ENCODE results near the gene MPPED1. TPM values are rescaled to one million over a fixed set of nuclear protein-coding genes. Genes with fewer than 3 reads are reported as not detected.

MPPED1 gene
- total RNA-seq, 1 experiment from 2014 or later: 0.28 TPM

DNA sequence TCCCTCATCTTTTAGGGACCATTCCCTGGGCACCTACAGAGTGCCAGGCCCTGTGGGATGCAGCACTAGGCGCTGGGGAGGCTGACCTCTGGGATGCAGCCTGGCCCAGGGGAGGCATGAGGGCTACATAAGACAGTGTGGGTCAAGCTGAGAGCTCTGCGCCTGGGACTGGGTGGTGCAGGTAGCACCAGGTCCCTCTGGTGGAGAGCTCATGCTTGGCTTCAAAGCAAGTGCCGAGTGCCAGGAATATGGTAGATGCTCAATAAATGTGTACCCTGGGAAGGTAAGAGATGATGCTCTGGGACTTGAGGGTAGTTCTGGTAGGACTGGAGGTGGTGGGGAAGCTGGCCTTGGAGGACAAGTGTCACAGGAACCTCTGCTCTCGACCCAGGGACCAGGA is 2.0 kb upstream of the MPPED1 start:
- H2BK120ac ChIP-seq (ENCODE audit: low read depth, low read length, poor library complexity, severe bottlenecking): no peak overlapping the region
- H3K4me1 ChIP-seq (ENCODE audit: insufficient read depth, low read length): no peaks in the 10 kb centered on the region
- no peak overlapping the region for H3K9ac ChIP-seq (ENCODE audit: extremely low read depth, insufficient read length, low read length)
- H3K79me1 ChIP-seq (ENCODE audit: insufficient read depth, low read depth, low read length, poor library complexity, severe bottlenecking): no peaks in the 10 kb centered on the region
- H3K23me2 ChIP-seq (ENCODE audit: insufficient read length, low read depth, low read length, poor library complexity, severe bottlenecking): no peaks in the 10 kb centered on the region
- no peak overlapping the region; a peak in 2 of 5 replicates for H3K4me3 Mint-ChIP-seq
- TF ChIP-seq, protein P1, sequence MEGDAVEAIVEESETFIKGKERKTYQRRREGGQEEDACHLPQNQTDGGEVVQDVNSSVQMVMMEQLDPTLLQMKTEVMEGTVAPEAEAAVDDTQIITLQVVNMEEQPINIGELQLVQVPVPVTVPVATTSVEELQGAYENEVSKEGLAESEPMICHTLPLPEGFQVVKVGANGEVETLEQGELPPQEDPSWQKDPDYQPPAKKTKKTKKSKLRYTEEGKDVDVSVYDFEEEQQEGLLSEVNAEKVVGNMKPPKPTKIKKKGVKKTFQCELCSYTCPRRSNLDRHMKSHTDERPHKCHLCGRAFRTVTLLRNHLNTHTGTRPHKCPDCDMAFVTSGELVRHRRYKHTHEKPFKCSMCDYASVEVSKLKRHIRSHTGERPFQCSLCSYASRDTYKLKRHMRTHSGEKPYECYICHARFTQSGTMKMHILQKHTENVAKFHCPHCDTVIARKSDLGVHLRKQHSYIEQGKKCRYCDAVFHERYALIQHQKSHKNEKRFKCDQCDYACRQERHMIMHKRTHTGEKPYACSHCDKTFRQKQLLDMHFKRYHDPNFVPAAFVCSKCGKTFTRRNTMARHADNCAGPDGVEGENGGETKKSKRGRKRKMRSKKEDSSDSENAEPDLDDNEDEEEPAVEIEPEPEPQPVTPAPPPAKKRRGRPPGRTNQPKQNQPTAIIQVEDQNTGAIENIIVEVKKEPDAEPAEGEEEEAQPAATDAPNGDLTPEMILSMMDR (conservative IDR thresholded peaks at IDR 0.05): peak; percentile 22; the same call in 1 of the 3 replicates
- H3K79me2 ChIP-seq (ENCODE audit: insufficient read depth, low read length): no peaks in the 10 kb centered on the region
- H3K27me3 ChIP-seq (ENCODE audit: insufficient read depth, low read length): peaks cover 13% of the 10 kb centered on the region; the same call in 1 of the 2 replicates
- no peak overlapping the region for H3K27ac ChIP-seq (ENCODE audit: insufficient read length, low read depth, low read length)
- H3K36me3 Mint-ChIP-seq (ENCODE audit: insufficient read depth in 1 of 3, low read depth in 3 of 3): no peaks in the 10 kb centered on the region
- H2AK5ac ChIP-seq (ENCODE audit: insufficient read length, low read length): no peak overlapping the region
- no peak overlapping the region for H3K27ac Mint-ChIP-seq
- no peak overlapping the region for H2BK12ac ChIP-seq (ENCODE audit: insufficient read length, low read depth, low read length)
- peaks cover 57% of the 10 kb centered on the region for H3K27me3 Mint-ChIP-seq (ENCODE audit: low read depth)
- no peak overlapping the region for H2BK15ac ChIP-seq (ENCODE audit: low read depth, low read length)
- H2AFZ ChIP-seq (ENCODE audit: low read length): no peak overlapping the region
- no peaks in the 10 kb centered on the region for H3K9me3 ChIP-seq (ENCODE audit: control insufficient read depth, low read depth, low read length)
- WGBS (ENCODE audit: extremely low coverage, insufficient read length, low lambda C conversion rate): no CpG with 5 or more reads among the region's 4 CpGs
- no peak overlapping the region for H3K23ac ChIP-seq (ENCODE audit: insufficient read length, low read depth, low read length)
- H4K91ac ChIP-seq (ENCODE audit: insufficient read length, low read depth, low read length): no peak overlapping the region
- H3T11ph ChIP-seq (ENCODE audit: low read length): no peak overlapping the region
- H4K8ac ChIP-seq (replicated peaks; ENCODE audit: insufficient read length, low read depth, low read length): no peak overlapping the region
- H4K20me1 ChIP-seq (ENCODE audit: control insufficient read depth, insufficient read depth, insufficient read length): no peaks in the 10 kb centered on the region
- no peak overlapping the region for H2BK5ac ChIP-seq (ENCODE audit: insufficient read length, low read length)
- no peak overlapping the region for H2BK20ac ChIP-seq (ENCODE audit: low read depth, low read length, poor library complexity, severe bottlenecking)
- H3K18ac ChIP-seq (ENCODE audit: insufficient read length, low read depth, low read length): no peak overlapping the region
- H3K4me1 Mint-ChIP-seq: peaks cover 6 to 18% of the 10 kb centered on the region in 2 experiments
- no peaks in the 10 kb centered on the region for H3K9me3 Mint-ChIP-seq
- no peak overlapping the region for H3K14ac ChIP-seq (ENCODE audit: insufficient read depth, low read length)
- no peak for DNase-seq
- no peak overlapping the region for H4K5ac ChIP-seq (ENCODE audit: insufficient read length, low read depth, low read length)
- no peak overlapping the region for H3K56ac ChIP-seq (ENCODE audit: insufficient read length, low read depth, low read length)
- no peak overlapping the region for H3K4ac ChIP-seq (ENCODE audit: low read depth, low read length)
- H3K4me2 ChIP-seq (ENCODE audit: insufficient read depth, insufficient read length, low read length): no peak overlapping the region

Data from H9 (cell line).